Measurements from ENCODE around the gene CAPNS1. TPM values are rescaled to one million over a fixed set of nuclear protein-coding genes. Genes with fewer than 3 reads are reported as not detected.
"Not testable (repeated sequence)": the region's sequence is repeated elsewhere in the genome, so short reads cannot be mapped to it uniquely, and the experiment has no call there.

CAPNS1 gene
- total and polyA plus RNA-seq, 8 donors = 124 to 273 (median 224) TPM

GRCh38 chr19:36182612-36183244, 42.9 kb downstream of the CAPNS1 start:
- ATAC-seq (no peak), DNase-seq (no peak), FAIRE-seq (no peak)
- no peak for TF ChIP-seq CTCF (IDR thresholded peaks at IDR 0.05)
- H3K4me3 ChIP-seq = no peak overlapping the region
- no peaks in the 10 kb centered on the region for H3K27me3 ChIP-seq
- WGBS, 2 donors = 85% methylated on average over 17 of the region's 17 CpGs
- no peak overlapping the region for H3K27ac ChIP-seq
- peaks cover 0 to 8% (median 4%) of the 10 kb centered on the region in 3 donors for H3K36me3 ChIP-seq
- H3K9me3 ChIP-seq = no peaks in the 10 kb centered on the region
- H3K4me1 ChIP-seq = no peaks in the 10 kb centered on the region
- intact Hi-C loops (cut with DNase I) = no loop called here

DNA sequence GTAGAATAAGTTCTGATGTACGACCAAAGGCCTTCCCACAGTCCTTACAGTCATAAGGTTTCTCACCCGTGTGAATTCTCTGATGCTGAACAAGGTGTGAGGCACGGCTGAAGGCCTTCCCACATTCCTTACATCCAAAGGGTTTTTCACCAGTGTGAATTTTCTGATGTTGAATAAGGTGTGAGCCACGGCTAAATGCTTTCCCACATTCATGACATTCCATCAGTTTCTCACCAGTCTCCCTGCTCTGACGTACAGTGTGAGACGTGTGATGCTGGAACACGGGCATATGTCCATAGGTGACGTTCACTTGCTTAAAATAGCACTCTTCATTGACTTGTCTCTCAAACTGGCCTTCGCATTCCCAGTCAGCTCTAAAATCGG, 43.4 kb downstream of the CAPNS1 start:
- no peak overlapping the region for H3K27ac ChIP-seq
- FAIRE-seq (no peak), DNase-seq (no peak), ATAC-seq (no peak)
- peaks cover 0 to 8% (median 4%) of the 10 kb centered on the region in 3 donors for H3K36me3 ChIP-seq
- WGBS, 2 donors = 84 to 88% methylated on average over 10 of the region's 10 CpGs
- no peaks in the 10 kb centered on the region for H3K27me3 ChIP-seq
- intact Hi-C loops (cut with DNase I) = no loop called here
- H3K9me3 ChIP-seq = no peaks in the 10 kb centered on the region
- H3K4me1 ChIP-seq = no peaks in the 10 kb centered on the region
- H3K4me3 ChIP-seq = no peak overlapping the region
- TF ChIP-seq CTCF (IDR thresholded peaks at IDR 0.05) = no peak

DNA sequence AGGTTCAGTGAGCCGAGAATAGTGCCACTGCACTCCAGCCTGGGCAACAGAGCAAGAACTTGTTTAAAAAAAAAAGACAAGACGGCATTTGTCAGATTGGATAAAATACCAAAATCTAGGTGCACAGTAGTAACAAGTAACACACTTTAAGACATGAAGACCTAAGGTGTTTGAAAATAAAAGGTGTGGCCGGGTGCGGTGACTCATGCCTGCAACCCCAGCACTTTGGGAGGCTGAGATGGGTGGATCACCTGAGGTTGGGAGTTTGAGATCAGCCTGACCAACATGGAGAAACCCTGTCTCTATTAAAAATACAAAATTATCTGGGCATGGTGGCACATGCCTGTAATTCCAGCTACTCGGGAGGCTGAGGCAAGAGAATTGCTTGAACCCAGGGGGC, 46.9 kb downstream of the CAPNS1 start:
- H3K9me3 ChIP-seq; intact Hi-C loops (cut with DNase I); DNase-seq; H3K27ac ChIP-seq; H3K4me3 ChIP-seq; FAIRE-seq; H3K4me1 ChIP-seq; H3K36me3 ChIP-seq; ATAC-seq; H3K27me3 ChIP-seq: not testable (repeated sequence)
- 90 to 92% methylated on average over 5 of the region's 5 CpGs for WGBS, 2 donors

GRCh38 chr19:36196249-36196648, 56.4 kb downstream of the CAPNS1 start:
- 94% methylated on average over 2 of the region's 2 CpGs for WGBS, 2 donors
- no peak for DNase-seq
- Histone ChIP-seq H3K27ac (no peak overlapping the region), H3K36me3 (peaks cover 0 to 14% (median 0%) of the 10 kb centered on the region in 3 donors), H3K27me3 (no peaks in the 10 kb centered on the region), H3K9me3 (no peaks in the 10 kb centered on the region), H3K4me3 (no peak overlapping the region), H3K4me1 (no peaks in the 10 kb centered on the region)
- intact Hi-C loops (cut with DNase I) = no loop called here
- ATAC-seq = no peak
- no peak for FAIRE-seq
- no peak for TF ChIP-seq CTCF (IDR thresholded peaks at IDR 0.05)

- no peak overlapping the region for H3K27ac ChIP-seq
- H3K4me3 ChIP-seq = no peak overlapping the region
- no peak for TF ChIP-seq CTCF (IDR thresholded peaks at IDR 0.05)
- H3K36me3 ChIP-seq = peaks cover 0 to 14% (median 0%) of the 10 kb centered on the region in 3 donors
- ATAC-seq = no peak
- no peaks in the 10 kb centered on the region for H3K27me3 ChIP-seq
- FAIRE-seq = no peak
- H3K9me3 ChIP-seq = no peaks in the 10 kb centered on the region
- no peaks in the 10 kb centered on the region for H3K4me1 ChIP-seq
- WGBS, 2 donors = 90% methylated on average over 2 of the region's 2 CpGs
- no peak for DNase-seq
- intact Hi-C loops (cut with DNase I) = no loop called here
Observed at GRCh38 chr19:36198119-36198518, 58.3 kb downstream of the CAPNS1 start.

Other genes with a start within 250 kb of the CAPNS1 start
- 10 to 100 TPM in 1 of 6 donors, 1 to 10 TPM in 5; 3.1 to 10.4 (median 4.2) TPM for gene NFKBID, start 239.5 kb upstream of the CAPNS1 start, total RNA-seq
- gene NFKBID, start 239.5 kb upstream of the CAPNS1 start, polyA plus RNA-seq = 10 to 100 TPM; 15.7 to 16.7 TPM
- 1 to 10 TPM in 4 of 6 donors, under 1 TPM in 2; 0.46 to 7.4 (median 1.7) TPM for gene HCST, start 237.5 kb upstream of the CAPNS1 start, total RNA-seq
- 10 to 100 TPM in 1 of 2 donors, 1 to 10 TPM in 1; 2.3 to 10.2 TPM for gene HCST, start 237.5 kb upstream of the CAPNS1 start, polyA plus RNA-seq
- 10 to 100 TPM in 3 of 6 donors, 1 to 10 TPM in 3; 2.5 to 73.8 (median 11.0) TPM for gene TYROBP, start 231.8 kb upstream of the CAPNS1 start, total RNA-seq
- gene TYROBP, start 231.8 kb upstream of the CAPNS1 start, polyA plus RNA-seq = 10 to 100 TPM; 17.4 to 22.8 TPM
- gene LRFN3, start 203.7 kb upstream of the CAPNS1 start, total RNA-seq = 1 to 10 TPM; 4.9 to 9.8 (median 6.2) TPM
- 1 to 10 TPM; 6.7 to 7.6 TPM for gene LRFN3, start 203.7 kb upstream of the CAPNS1 start, polyA plus RNA-seq
- gene SDHAF1, start 144.9 kb upstream of the CAPNS1 start, total RNA-seq = 10 to 100 TPM in 5 of 6 donors, 1 to 10 TPM in 1; 8.7 to 16.6 (median 10.8) TPM
- 10 to 100 TPM; 15.8 to 21.0 TPM for gene SDHAF1, start 144.9 kb upstream of the CAPNS1 start, polyA plus RNA-seq
- gene SYNE4, start 131.3 kb upstream of the CAPNS1 start, total RNA-seq = 1 to 10 TPM; 2.6 to 5.9 (median 4.3) TPM
- 10 to 100 TPM in 1 of 2 donors, 1 to 10 TPM in 1; 7.3 to 14.3 TPM for gene SYNE4, start 131.3 kb upstream of the CAPNS1 start, polyA plus RNA-seq
- 10 to 100 TPM in 1 of 6 donors, 1 to 10 TPM in 5; 2.6 to 10.9 (median 4.9) TPM for gene ALKBH6, start 125.9 kb upstream of the CAPNS1 start, total RNA-seq
- 10 to 100 TPM; 15.4 to 22.8 TPM for gene ALKBH6, start 125.9 kb upstream of the CAPNS1 start, polyA plus RNA-seq
- 1 to 10 TPM; 1.2 to 5.7 (median 2.5) TPM for gene CLIP3, start 107.2 kb upstream of the CAPNS1 start, total RNA-seq
- gene CLIP3, start 107.2 kb upstream of the CAPNS1 start, polyA plus RNA-seq = 1 to 10 TPM; 3.0 to 9.1 TPM
- gene THAP8, start 85.8 kb upstream of the CAPNS1 start, total RNA-seq = 1 to 10 TPM in 5 of 6 donors, under 1 TPM in 1; 0.88 to 2.7 (median 1.8) TPM
- gene THAP8, start 85.8 kb upstream of the CAPNS1 start, polyA plus RNA-seq = 1 to 10 TPM; 3.0 to 3.2 TPM
- gene WDR62, start 85.2 kb upstream of the CAPNS1 start, total RNA-seq = under 1 TPM; 0.12 to 0.47 (median 0.26) TPM
- under 1 TPM; 0.42 to 0.49 TPM for gene WDR62, start 85.2 kb upstream of the CAPNS1 start, polyA plus RNA-seq
- not detected for gene OVOL3, start 28.9 kb upstream of the CAPNS1 start, total RNA-seq
- gene OVOL3, start 28.9 kb upstream of the CAPNS1 start, polyA plus RNA-seq = not detected
- gene POLR2I, start 25.2 kb upstream of the CAPNS1 start, total RNA-seq = 10 to 100 TPM; 29.8 to 40.6 (median 35.3) TPM
- gene POLR2I, start 25.2 kb upstream of the CAPNS1 start, polyA plus RNA-seq = 10 to 100 TPM; 45.7 to 58.0 TPM
- gene TBCB, start 24.6 kb upstream of the CAPNS1 start, total RNA-seq = 10 to 100 TPM; 22.3 to 65.0 (median 32.3) TPM
- gene TBCB, start 24.6 kb upstream of the CAPNS1 start, polyA plus RNA-seq = 100 to 1,000 TPM in 1 of 2 donors, 10 to 100 TPM in 1; 72.6 to 131 TPM
- 10 to 100 TPM in 5 of 6 donors, 1 to 10 TPM in 1; 4.1 to 25.3 (median 15.1) TPM for gene COX7A1, start 12.4 kb downstream of the CAPNS1 start, total RNA-seq
- gene COX7A1, start 12.4 kb downstream of the CAPNS1 start, polyA plus RNA-seq = 10 to 100 TPM; 13.6 to 31.0 TPM
- gene ZNF565, start 74.6 kb downstream of the CAPNS1 start, total RNA-seq = 1 to 10 TPM; 2.1 to 3.5 (median 2.6) TPM
- 1 to 10 TPM; 2.4 to 2.8 TPM for gene ZNF565, start 74.6 kb downstream of the CAPNS1 start, polyA plus RNA-seq
- 10 to 100 TPM; 15.0 to 35.2 (median 23.1) TPM for gene ZNF146, start 75.0 kb downstream of the CAPNS1 start, total RNA-seq
- 10 to 100 TPM in 1 of 2 donors, 1 to 10 TPM in 1; 9.3 to 18.6 TPM for gene ZNF146, start 75.0 kb downstream of the CAPNS1 start, polyA plus RNA-seq
- gene ZFP14, start 239.1 kb downstream of the CAPNS1 start, total RNA-seq = 1 to 10 TPM in 5 of 6 donors, under 1 TPM in 1; 0.88 to 5.3 (median 2.3) TPM
- 1 to 10 TPM; 1.3 to 2.0 TPM for gene ZFP14, start 239.1 kb downstream of the CAPNS1 start, polyA plus RNA-seq